IPS-20b (cell line): ENCODE measurements around the gene BRD9.

ENCODE experiments used
- H3K27ac ChIP-seq: one replicate; pipeline ENCODE4 v1.5.1; 2013; ENCODE audit warnings: low read length
- H3K27me3 ChIP-seq: 2 replicates; pipeline ENCODE4 v1.6.1; 2013; ENCODE audit warnings: mild to moderate bottlenecking, low read length, inconsistent platforms; ENCODE audit not compliant: insufficient read depth
- H3K36me3 ChIP-seq: 2 replicates; pipeline ENCODE4 v1.6.1; 2013; ENCODE audit warnings: low read depth, mild to moderate bottlenecking, inconsistent platforms, low read length, moderate library complexity; ENCODE audit not compliant: insufficient read depth
- H3K4me1 ChIP-seq: 2 replicates; pipeline ENCODE4 v1.6.1; 2013; ENCODE audit warnings: mild to moderate bottlenecking, control low read depth, inconsistent platforms, low read length, moderate library complexity; ENCODE audit not compliant: insufficient read depth
- H3K4me3 ChIP-seq: 2 replicates; pipeline ENCODE4 v1.5.1; 2013; ENCODE audit warnings: mild to moderate bottlenecking, low read length, inconsistent platforms
- H3K9ac ChIP-seq: 2 replicates; pipeline ENCODE4 v1.6.1; 2013; ENCODE audit warnings: low read depth, mild to moderate bottlenecking, inconsistent platforms, low read length, moderate library complexity
- H3K9me3 ChIP-seq: 2 replicates; pipeline ENCODE4 v1.6.1; 2013; ENCODE audit warnings: mild to moderate bottlenecking, low read depth, low read length, inconsistent platforms; ENCODE audit not compliant: insufficient read depth

Gene BRD9

DNA sequence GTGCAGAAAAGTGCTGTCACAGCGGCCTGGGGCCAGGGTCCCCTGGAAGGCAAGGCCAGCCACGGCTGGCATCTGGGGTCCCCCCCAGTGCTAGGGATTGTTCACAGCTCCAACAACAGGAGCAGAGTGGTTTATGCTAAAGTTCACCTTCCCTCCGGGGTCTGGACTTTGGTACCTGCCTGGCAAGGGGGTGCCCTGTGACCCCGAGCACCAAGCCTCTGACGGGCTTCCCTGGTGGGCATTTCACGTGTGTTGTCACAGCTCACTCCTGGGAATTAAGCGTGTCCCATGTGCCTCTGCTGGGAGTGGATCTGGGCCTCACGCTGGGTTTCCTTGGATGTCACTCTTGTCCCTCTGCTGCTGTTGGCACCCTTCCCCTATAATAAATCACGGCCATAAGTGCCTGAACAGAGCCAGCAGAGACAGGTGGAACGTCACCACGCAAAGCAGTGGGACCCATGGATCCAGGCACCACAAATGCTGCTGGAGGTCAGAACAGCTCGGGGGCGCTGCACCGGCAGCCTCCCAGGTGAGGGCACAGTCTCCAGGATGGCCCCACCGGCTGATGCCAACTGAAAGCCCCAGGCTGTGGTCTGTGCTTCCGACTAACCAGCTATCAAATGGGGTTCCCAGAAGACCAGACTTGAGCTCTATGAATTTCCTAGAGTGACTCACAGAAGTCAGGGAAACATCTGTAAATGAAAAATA lies 24.0 kb downstream of the BRD9 start:
- H3K4me1 ChIP-seq, result no peaks in the 10 kb centered on the region
- H3K4me3 ChIP-seq, result no peak overlapping the region
- H3K27ac ChIP-seq, result no peak overlapping the region
- no peaks in the 10 kb centered on the region for H3K9me3 ChIP-seq
- H3K9ac ChIP-seq, result no peak overlapping the region
- H3K27me3 ChIP-seq, result no peaks in the 10 kb centered on the region
- peaks cover 99% of the 10 kb centered on the region for H3K36me3 ChIP-seq

DNA sequence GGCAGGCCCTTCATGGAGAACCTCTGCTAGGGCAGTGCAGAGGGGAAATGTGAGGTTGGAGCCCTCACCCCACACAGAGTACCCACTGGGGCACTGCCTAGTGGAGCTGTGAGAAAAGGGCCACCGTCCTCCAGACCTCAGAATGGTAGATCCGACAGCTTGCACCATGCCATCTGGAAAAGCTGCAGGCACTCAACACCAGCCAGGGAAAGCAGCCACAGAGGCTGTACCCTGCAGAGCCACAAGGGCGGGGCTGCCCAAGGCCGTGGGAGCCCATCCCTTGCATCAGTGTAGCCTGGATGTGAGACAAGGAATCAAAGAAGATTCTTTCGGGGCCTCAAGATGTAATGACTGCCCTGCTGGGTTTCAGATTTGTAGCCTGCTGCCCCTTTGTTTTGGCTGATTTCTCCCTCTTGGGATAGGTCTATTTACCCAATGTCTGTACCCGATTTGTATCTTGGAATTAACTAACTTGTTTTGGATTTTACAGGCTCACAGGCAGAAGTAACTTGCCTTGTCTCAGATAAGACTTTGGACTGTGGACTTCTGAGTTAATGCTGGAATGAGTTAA lies 25.2 kb downstream of the BRD9 start:
- Histone ChIP-seq H3K9ac (no peak overlapping the region), H3K4me3 (no peak overlapping the region), H3K27me3 (no peaks in the 10 kb centered on the region), H3K36me3 (peaks cover 99% of the 10 kb centered on the region), H3K4me1 (no peaks in the 10 kb centered on the region), H3K9me3 (no peaks in the 10 kb centered on the region), H3K27ac (no peak overlapping the region)

- Histone ChIP-seq H3K4me3 (no peak overlapping the region), H3K36me3 (peaks cover 87% of the 10 kb centered on the region), H3K27ac (no peak overlapping the region), H3K9ac (no peak overlapping the region; the same call in 1 of the 2 replicates), H3K27me3 (no peaks in the 10 kb centered on the region), H3K9me3 (no peaks in the 10 kb centered on the region), H3K4me1 (no peaks in the 10 kb centered on the region)
These were observed 26.8 kb downstream of the BRD9 start for GRCh38 chr5:865771-866170.

DNA sequence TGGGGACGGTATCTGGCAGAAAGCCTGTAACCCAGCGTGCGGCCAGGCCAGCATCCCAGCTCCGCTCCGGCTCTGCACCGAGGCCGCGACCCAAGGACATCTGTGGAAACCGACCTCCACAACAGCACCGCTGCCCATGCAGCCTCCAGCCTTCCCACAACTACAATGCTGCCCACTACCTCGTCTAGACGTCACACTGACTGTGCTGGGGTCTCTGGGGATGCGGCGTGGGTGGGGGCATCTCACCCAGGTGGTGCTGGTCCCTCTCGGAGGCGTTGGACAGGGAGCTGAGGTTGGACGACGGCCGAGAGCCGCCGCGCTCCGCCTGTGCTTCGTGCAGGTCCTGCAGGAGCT lies 27.5 kb downstream of the BRD9 start:
- Histone ChIP-seq H3K27me3 (no peaks in the 10 kb centered on the region), H3K9ac (no peak overlapping the region), H3K9me3 (no peaks in the 10 kb centered on the region), H3K4me1 (no peaks in the 10 kb centered on the region), H3K36me3 (peaks cover 81% of the 10 kb centered on the region), H3K27ac (no peak overlapping the region), H3K4me3 (no peak overlapping the region)

GRCh38 chr5:864492-865167 lies 28.0 kb downstream of the BRD9 start:
- H3K4me1 ChIP-seq, result no peaks in the 10 kb centered on the region
- no peak overlapping the region for H3K27ac ChIP-seq

GRCh38 chr5:863244-863805 lies 29.3 kb downstream of the BRD9 start:
- H3K9me3 ChIP-seq, result no peaks in the 10 kb centered on the region
- H3K36me3 ChIP-seq, result peaks cover 63% of the 10 kb centered on the region
- H3K27me3 ChIP-seq, result no peaks in the 10 kb centered on the region
- H3K9ac ChIP-seq, result no peak overlapping the region
- H3K4me1 ChIP-seq, result no peaks in the 10 kb centered on the region
- no peak overlapping the region for H3K27ac ChIP-seq
- no peak overlapping the region for H3K4me3 ChIP-seq

More at GRCh38 chr5:864492-865167, 28.0 kb downstream of the BRD9 start:
- peaks cover 76% of the 10 kb centered on the region for H3K36me3 ChIP-seq
- no peak overlapping the region for H3K9ac ChIP-seq
- H3K4me3 ChIP-seq, result no peak overlapping the region
- H3K27me3 ChIP-seq, result no peaks in the 10 kb centered on the region
- no peaks in the 10 kb centered on the region for H3K9me3 ChIP-seq

- H3K9me3 ChIP-seq, result no peaks in the 10 kb centered on the region
- H3K36me3 ChIP-seq, result peaks cover 56% of the 10 kb centered on the region
- no peak overlapping the region for H3K4me3 ChIP-seq
- H3K27me3 ChIP-seq, result no peaks in the 10 kb centered on the region
- H3K9ac ChIP-seq, result no peak overlapping the region
- no peaks in the 10 kb centered on the region for H3K4me1 ChIP-seq
- H3K27ac ChIP-seq, result no peak overlapping the region
These were observed 30.0 kb downstream of the BRD9 start for GRCh38 chr5:862367-863243.

GRCh38 chr5:861442-862366 lies 30.9 kb downstream of the BRD9 start:
- Histone ChIP-seq H3K4me1 (no peaks in the 10 kb centered on the region), H3K27me3 (no peaks in the 10 kb centered on the region), H3K36me3 (peaks cover 47% of the 10 kb centered on the region), H3K9ac (no peak overlapping the region), H3K9me3 (no peaks in the 10 kb centered on the region), H3K27ac (no peak overlapping the region), H3K4me3 (no peak overlapping the region)

DNA sequence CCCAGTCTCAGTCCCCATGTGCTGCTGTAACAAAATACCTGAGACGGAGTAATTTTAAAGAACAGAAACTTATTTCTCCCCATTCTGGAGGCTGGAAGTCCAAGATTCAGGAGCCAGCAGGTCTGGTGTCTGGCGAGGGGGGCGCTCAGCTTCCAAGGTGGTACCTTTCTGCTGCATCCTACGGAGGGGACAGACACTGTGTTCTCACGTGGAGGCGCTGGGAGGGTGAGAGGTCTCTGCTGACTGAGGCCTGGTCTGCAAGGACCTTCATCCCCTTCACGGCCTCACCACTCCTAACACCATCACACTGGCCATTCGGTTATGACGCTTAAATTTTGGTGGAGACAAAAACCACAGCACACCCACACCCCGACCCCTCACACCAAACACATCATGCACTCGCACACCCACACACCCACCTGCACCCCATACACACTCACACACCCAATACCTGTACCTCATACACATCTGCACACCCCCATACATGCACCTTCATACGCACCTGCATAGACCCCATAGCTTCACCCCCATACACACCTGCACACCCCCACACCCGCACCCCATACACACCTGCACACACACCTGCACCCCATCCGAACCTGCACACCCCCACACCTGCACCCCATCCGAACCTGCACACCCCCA lies 32.0 kb downstream of the BRD9 start:
- H3K4me3 ChIP-seq, result no peak overlapping the region
- H3K27ac ChIP-seq, result no peak overlapping the region
- peaks cover 37% of the 10 kb centered on the region for H3K36me3 ChIP-seq
- H3K9me3 ChIP-seq, result no peaks in the 10 kb centered on the region
- H3K9ac ChIP-seq, result no peak overlapping the region
- H3K27me3 ChIP-seq, result no peaks in the 10 kb centered on the region
- no peaks in the 10 kb centered on the region for H3K4me1 ChIP-seq

DNA sequence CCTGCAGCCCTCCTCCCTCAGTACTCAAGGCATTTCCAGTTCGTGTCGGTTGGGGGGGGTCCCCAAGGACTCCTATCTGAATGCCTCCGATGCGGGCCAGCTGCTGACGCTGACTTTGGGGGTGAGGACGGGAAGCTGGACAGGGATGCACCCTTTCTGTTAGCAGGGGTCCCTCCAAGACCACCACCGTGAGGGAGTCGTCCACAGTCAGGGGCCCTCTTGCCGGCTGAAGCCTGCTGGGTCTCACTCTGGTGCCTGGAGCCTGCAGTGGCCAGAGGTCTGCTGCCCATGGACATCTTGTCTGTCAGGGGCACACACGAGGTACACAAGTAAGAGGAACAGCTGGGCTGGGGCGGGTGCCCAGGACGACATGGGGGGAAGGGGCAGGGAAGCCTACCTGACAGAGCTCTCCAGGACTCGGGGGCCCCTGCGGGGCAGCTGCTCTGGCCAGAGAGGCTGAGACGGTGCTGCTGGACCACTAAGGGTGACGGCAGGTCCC lies 32.8 kb downstream of the BRD9 start:
- Histone ChIP-seq H3K36me3 (peaks cover 29% of the 10 kb centered on the region), H3K27me3 (no peaks in the 10 kb centered on the region), H3K9ac (no peak overlapping the region), H3K4me1 (no peaks in the 10 kb centered on the region), H3K4me3 (no peak overlapping the region), H3K27ac (no peak overlapping the region), H3K9me3 (no peaks in the 10 kb centered on the region)
